ENCODE results near the gene CCDC78. TPM values are rescaled to one million over a fixed set of nuclear protein-coding genes. Genes with fewer than 3 reads are reported as not detected.

Gene CCDC78
- total RNA-seq, 2 experiments from 2014 or later: 4.6 to 5.7 TPM

DNA sequence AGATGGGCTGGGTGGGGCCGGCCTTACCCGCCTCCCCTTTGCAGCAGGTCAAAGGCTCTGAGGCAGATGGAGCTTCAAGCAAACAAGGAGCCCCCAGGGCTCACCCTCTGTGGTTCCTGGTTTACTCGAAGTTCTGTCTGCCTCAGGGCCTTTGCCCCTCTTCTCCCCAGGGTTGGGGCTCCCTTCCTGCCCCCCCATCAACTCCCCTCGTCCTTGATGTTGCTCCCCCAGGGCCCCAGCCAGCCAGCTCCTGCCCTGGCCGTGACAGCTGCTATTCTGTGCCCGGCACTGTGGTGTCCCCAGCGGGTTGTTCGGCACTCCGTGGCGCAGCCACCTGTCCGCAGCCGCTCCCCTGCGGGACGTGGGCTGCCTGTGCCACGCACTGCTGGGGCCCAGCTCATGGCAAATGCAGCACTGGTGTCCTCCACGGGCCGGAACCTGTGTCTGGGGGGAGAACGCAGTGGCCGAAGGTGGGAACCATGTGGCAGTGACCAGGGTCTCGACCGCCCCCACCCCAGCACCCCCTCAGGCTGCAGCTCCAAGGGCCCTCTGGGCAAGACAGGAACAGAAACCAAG lies 15.7 kb downstream of the CCDC78 start:
- Mint-ChIP-seq H3K27me3 (peaks cover 43% of the 10 kb centered on the region), H3K4me1 (ENCODE audit: low read depth) (peaks cover 2% of the 10 kb centered on the region), H3K4me3 (no peak overlapping the region), H3K36me3 (ENCODE audit: low read depth) (no peaks in the 10 kb centered on the region), H3K9me3 (no peaks in the 10 kb centered on the region), H3K27ac (no peak overlapping the region)
- POLR2A ChIA-PET: interaction anchor here (0.7 to 1.5 kb wide), 2 partner anchors 9 to 15 kb away, joined by 3 to 6 read pairs; no protein-coding TSS in a partner anchor
- ATAC-seq: no peak
- DNase-seq: no peak
- CTCF ChIA-PET: interaction anchor here (0.7 to 11.9 kb wide), 5 partner anchors 19 to 392 kb away, joined by 3 to 207 read pairs (median 4); partner anchors contain the start of genes ANTKMT, CCDC78, CHTF18 and HAGHL
- TF ChIP-seq, protein P1, sequence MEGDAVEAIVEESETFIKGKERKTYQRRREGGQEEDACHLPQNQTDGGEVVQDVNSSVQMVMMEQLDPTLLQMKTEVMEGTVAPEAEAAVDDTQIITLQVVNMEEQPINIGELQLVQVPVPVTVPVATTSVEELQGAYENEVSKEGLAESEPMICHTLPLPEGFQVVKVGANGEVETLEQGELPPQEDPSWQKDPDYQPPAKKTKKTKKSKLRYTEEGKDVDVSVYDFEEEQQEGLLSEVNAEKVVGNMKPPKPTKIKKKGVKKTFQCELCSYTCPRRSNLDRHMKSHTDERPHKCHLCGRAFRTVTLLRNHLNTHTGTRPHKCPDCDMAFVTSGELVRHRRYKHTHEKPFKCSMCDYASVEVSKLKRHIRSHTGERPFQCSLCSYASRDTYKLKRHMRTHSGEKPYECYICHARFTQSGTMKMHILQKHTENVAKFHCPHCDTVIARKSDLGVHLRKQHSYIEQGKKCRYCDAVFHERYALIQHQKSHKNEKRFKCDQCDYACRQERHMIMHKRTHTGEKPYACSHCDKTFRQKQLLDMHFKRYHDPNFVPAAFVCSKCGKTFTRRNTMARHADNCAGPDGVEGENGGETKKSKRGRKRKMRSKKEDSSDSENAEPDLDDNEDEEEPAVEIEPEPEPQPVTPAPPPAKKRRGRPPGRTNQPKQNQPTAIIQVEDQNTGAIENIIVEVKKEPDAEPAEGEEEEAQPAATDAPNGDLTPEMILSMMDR (IDR thresholded peaks at IDR 0.05): no peak
- intact Hi-C loops (cut with micrococcal nuclease): no loop called here

DNA sequence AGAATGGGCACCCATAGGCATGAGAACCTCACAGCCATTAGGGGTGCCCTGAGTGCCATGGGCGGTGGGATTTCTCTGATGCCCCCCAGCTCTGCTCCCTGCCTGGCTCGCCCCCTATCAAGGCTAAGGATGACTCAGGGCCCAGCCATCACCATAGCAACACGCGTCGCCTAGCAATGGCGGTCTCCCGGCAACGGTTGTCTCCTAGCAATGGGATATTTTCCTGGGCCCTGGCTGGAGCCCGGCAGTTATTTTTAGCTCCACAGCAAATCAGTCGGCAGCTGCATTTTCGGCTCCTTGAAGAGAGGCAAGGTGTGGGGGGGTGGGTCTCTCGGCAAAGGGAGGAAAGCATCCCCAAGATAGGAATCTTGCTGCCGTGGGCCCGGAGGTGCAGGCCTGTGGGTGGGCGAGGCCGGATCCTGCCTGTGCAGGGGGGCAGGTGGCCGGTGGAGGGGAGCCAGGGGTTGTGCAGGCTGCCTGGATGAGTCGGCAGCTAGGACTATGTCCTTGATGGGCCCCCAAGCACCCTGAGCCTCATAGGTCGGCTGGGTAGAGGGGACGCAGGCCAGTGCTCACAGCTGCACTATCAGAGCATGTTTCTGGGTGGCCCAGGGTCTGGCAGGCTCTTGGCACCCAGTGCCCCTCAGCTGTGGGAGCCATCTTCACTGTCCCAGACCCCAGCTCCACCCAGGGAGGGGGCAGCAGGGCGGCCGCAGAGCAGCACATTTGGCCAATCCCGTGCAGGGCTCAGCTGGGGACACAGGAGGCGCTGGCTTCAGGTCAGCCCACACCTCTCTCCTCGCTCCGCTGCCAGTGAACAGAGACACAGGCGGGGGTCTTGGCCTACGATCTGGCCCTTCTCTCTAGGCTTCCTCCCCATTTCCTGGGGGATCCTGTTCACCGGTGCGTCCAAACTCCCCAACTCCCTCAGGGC lies 16.4 kb downstream of the CCDC78 start:
- no peak overlapping the region for H3K27ac Mint-ChIP-seq
- H3K4me1 Mint-ChIP-seq (ENCODE audit: low read depth): peaks cover 2% of the 10 kb centered on the region
- no peak overlapping the region for H3K4me3 Mint-ChIP-seq
- peaks cover 43% of the 10 kb centered on the region for H3K27me3 Mint-ChIP-seq
- ChIA-PET POLR2A (interaction anchor here (0.7 to 1.5 kb wide), 2 partner anchors 8 to 16 kb away, joined by 3 to 6 read pairs; no protein-coding TSS in a partner anchor), CTCF (interaction anchor here (1.0 to 11.9 kb wide), 4 partner anchors 20 to 393 kb away, joined by 3 to 207 read pairs (median 76); partner anchors contain the start of genes ANTKMT, CCDC78, CHTF18 and HAGHL)
- intact Hi-C loops (cut with micrococcal nuclease): no loop called here
- TF ChIP-seq, protein P1 (IDR thresholded peaks at IDR 0.05): no peak
- H3K36me3 Mint-ChIP-seq (ENCODE audit: low read depth): no peaks in the 10 kb centered on the region
- ATAC-seq (no peak), DNase-seq (peak; percentile 55)
- H3K9me3 Mint-ChIP-seq: no peaks in the 10 kb centered on the region

DNA sequence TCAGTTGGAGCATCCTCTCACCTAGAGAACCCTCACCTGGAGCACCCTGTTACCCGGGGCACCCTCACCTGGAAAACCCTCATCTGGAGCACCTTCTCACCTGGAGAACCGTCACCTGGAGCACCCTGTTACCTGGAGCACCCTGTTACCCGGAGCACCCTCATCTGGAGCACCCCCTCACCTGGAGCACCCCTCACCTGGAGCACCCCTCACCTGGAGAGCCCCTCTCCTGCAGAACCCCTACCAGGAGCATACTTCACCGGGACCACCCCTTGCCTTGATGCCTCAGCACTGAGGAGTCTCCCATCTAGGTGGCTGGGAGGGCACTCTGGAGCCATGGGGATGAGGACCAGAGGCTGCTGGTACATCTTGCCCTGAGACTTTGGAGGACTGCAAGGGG lies 17.3 kb downstream of the CCDC78 start:
- CTCF ChIA-PET: interaction anchor here (8.1 to 11.9 kb wide), 2 partner anchors 21 to 77 kb away, joined by 149 to 207 read pairs; partner anchors contain the start of genes ANTKMT, CCDC78, CHTF18 and HAGHL
- peaks cover 2% of the 10 kb centered on the region for H3K4me1 Mint-ChIP-seq (ENCODE audit: low read depth)

DNA sequence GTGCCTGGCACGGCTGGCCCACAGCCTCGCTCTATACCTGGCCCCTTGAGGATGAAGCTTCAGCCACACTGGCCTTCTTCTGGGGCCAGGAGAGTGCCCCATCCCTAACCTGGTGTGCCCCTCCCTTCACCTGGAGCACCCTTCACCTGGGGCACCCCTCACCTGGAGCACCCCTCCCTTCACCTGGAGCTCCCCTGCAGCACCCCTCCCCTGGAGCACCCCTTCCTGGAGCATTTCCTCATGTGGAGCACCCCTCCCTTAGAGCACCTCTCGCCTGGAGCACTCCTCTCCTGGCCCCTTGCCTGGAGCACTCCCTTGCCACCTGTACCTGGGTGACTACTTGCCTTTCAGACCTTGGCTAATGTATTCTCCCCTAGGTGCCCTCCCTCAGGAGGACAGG lies 18.2 kb downstream of the CCDC78 start:
- Mint-ChIP-seq H3K27ac (no peak overlapping the region), H3K27me3 (peaks cover 49% of the 10 kb centered on the region), H3K9me3 (no peaks in the 10 kb centered on the region), H3K36me3 (ENCODE audit: low read depth) (no peaks in the 10 kb centered on the region), H3K4me3 (no peak overlapping the region), H3K4me1 (ENCODE audit: low read depth) (peaks cover 2% of the 10 kb centered on the region)
- intact Hi-C loops (cut with micrococcal nuclease): no loop called here
- POLR2A ChIA-PET: interaction anchor here (0.7 kb wide), 1 partner anchor 18 kb away, joined by 3 read pairs; the partner anchor contains the start of gene WDR24
- ATAC-seq: no peak
- CTCF ChIA-PET: interaction anchor here (1.0 to 11.9 kb wide), 5 partner anchors 8 to 395 kb away, joined by 3 to 207 read pairs (median 4); partner anchors contain the start of genes ANTKMT, CCDC78 and HAGHL
- TF ChIP-seq, protein P1 (IDR thresholded peaks at IDR 0.05): no peak
- DNase-seq: no peak

More for the DNA sequence above, 17.3 kb downstream of the CCDC78 start:
- no peak overlapping the region for H3K4me3 Mint-ChIP-seq
- H3K36me3 Mint-ChIP-seq (ENCODE audit: low read depth): no peaks in the 10 kb centered on the region
- intact Hi-C loops (cut with micrococcal nuclease): no loop called here
- peaks cover 45% of the 10 kb centered on the region for H3K27me3 Mint-ChIP-seq
- POLR2A ChIA-PET: no interaction called here
- no peak overlapping the region for H3K27ac Mint-ChIP-seq
- TF ChIP-seq, protein P1 (IDR thresholded peaks at IDR 0.05): no peak
- H3K9me3 Mint-ChIP-seq: no peaks in the 10 kb centered on the region
- ATAC-seq (no peak), DNase-seq (no peak)

All from activated CD8-positive, alpha-beta T cell treated with anti-CD3 and anti-CD28 coated beads for 36 hours (primary cell).